KBM-7 (cell line): ENCODE measurements around the gene MRPS2.
"Not testable (repeated sequence)": the region's sequence is repeated elsewhere in the genome, so short reads cannot be mapped to it uniquely, and the experiment has no call there.

Experiments
- DNase-seq: peaks from one replicate; pipeline ENCODE4 v3.0.0-alpha.2; 2015
- in situ Hi-C: fragments of 300-500 bp; cut with MboI; formaldehyde crosslinking; loops from 2 replicates; pipeline ENCODE4 v1.14.3; 2020; ENCODE audit warnings: low sequenced_read_pairs, low pct_unique_long_range_greater_than_20kb, mixed read lengths

The MRPS2 gene

GRCh38 chr9:135509458-135509857 is 9.0 kb downstream of the MRPS2 start:
- in situ Hi-C loops: no loop called here
- no peak for DNase-seq

- DNase-seq: no peak
- in situ Hi-C loops: no loop called here
Observed at GRCh38 chr9:135512241-135512603, 11.7 kb downstream of the MRPS2 start.

GRCh38 chr9:135512904-135513303 is 12.4 kb downstream of the MRPS2 start:
- no peak for DNase-seq
- in situ Hi-C loops: no loop called here

GRCh38 chr9:135513351-135513846 is 12.9 kb downstream of the MRPS2 start:
- in situ Hi-C loops: no loop called here

GRCh38 chr9:135513906-135514305 is 13.4 kb downstream of the MRPS2 start:
- in situ Hi-C loops, DNase-seq: not testable (repeated sequence)

More at GRCh38 chr9:135513351-135513846, 12.9 kb downstream of the MRPS2 start:
- no peak for DNase-seq

GRCh38 chr9:135514342-135515082 is 14.0 kb downstream of the MRPS2 start:
- no peak for DNase-seq
- in situ Hi-C loops: no loop called here

GRCh38 chr9:135515083-135515951 is 14.8 kb downstream of the MRPS2 start:
- in situ Hi-C loops: no loop called here
- no peak for DNase-seq

- in situ Hi-C loops: no loop called here
- no peak for DNase-seq
Observed at GRCh38 chr9:135516132-135516860, 15.8 kb downstream of the MRPS2 start.

- in situ Hi-C loops: no loop called here
- DNase-seq: no peak
Observed at GRCh38 chr9:135517407-135517822, 16.9 kb downstream of the MRPS2 start.

GRCh38 chr9:135519179-135519971 is 18.9 kb downstream of the MRPS2 start:
- in situ Hi-C loops: no loop called here

GRCh38 chr9:135520916-135521607 is 20.6 kb downstream of the MRPS2 start, which contains the start of gene LCN1:
LCN1 (plus strand) TSS chr9:135521440; CDS start chr9:135521498, 58 bp downstream.
- in situ Hi-C loops: no loop called here
- DNase-seq: no peak

More at GRCh38 chr9:135519179-135519971, 18.9 kb downstream of the MRPS2 start:
- no peak for DNase-seq

GRCh38 chr9:135521608-135522095 is 21.2 kb downstream of the MRPS2 start:
- in situ Hi-C loops: no loop called here
- no peak for DNase-seq

- no peak for DNase-seq
- in situ Hi-C loops: no loop called here
Observed at GRCh38 chr9:135522137-135522877, 21.8 kb downstream of the MRPS2 start.

GRCh38 chr9:135522931-135523330 is 22.4 kb downstream of the MRPS2 start:
- no peak for DNase-seq
- in situ Hi-C loops: no loop called here

GRCh38 chr9:135523521-135524129 is 23.1 kb downstream of the MRPS2 start:
- no peak for DNase-seq
- in situ Hi-C loops: no loop called here

- DNase-seq: no peak
- in situ Hi-C loops: no loop called here
Observed at GRCh38 chr9:135524130-135524861, 23.8 kb downstream of the MRPS2 start.
